ENCODE results near the gene ETFDH.

GRCh38 chr4:158676076-158676475 lies 4.0 kb downstream of the ETFDH start:
- TF ChIP-seq E2F1 (CRISPR knock-in tag; IDR thresholded peaks at IDR 0.05) = no peak
- no peak for TF ChIP-seq ETV6 (CRISPR knock-in tag; IDR thresholded peaks at IDR 0.05)
- TF ChIP-seq CTCF (IDR thresholded peaks at IDR 0.05) = no peak
- TF ChIP-seq JUN (CRISPR knock-in tag; IDR thresholded peaks at IDR 0.05) = no peak
- TF ChIP-seq KAT7 (CRISPR knock-in tag; IDR thresholded peaks at IDR 0.05; ENCODE audit: borderline replicate concordance) = no peak
- no peak for TF ChIP-seq ZNF396 (CRISPR knock-in tag; IDR thresholded peaks at IDR 0.05; ENCODE audit: borderline replicate concordance)
- no peak for TF ChIP-seq CREM (CRISPR knock-in tag; IDR thresholded peaks at IDR 0.05)

All from WTC11 (cell line).